Measurements from ENCODE around the gene SLCO4A1.
A peak's percentile ranks its signal among the peaks of the same experiment; 100 is the strongest.
"Not testable (repeated sequence)": the region's sequence is repeated elsewhere in the genome, so short reads cannot be mapped to it uniquely, and the experiment has no call there.

The SLCO4A1 gene

DNA sequence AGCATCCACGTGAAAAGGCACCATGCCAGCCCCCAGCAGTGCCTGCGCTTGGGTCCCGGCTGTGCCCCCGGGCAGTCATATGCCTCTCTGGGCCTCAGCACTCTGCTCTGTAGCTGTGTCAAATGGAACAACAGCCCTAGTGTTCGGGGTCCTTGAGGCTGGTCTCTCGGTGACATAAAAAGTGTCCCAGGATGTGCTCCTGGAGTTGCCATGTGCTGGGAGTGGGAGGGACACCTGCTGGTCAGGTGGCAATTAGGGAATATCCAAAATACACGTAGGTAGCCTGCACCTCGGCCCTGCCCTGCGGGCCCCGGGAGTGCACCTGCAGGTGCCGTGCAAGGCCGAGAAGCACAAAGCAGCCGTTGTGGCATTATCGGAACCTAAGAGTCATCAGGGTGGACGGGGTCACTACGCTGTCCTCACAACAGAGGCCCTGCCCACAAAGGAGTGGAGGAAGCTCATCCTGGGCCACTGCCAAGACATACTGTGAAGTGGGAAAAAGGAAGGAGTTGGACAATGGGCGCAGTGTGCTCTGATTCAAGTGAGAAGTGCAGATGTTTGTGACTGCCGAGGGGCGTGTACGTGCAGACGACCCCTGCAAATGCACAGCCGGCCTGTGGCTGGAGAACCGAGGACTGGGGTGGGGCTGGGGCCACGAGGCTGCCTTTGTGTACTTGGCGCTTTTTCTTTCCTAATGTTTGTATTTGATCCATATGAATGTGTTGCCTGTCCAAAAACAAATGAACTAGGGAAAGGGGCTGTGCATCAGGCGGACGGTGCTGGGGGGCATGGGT is 24.6 kb downstream of the SLCO4A1 start:
- DNase-seq: no peak

DNA sequence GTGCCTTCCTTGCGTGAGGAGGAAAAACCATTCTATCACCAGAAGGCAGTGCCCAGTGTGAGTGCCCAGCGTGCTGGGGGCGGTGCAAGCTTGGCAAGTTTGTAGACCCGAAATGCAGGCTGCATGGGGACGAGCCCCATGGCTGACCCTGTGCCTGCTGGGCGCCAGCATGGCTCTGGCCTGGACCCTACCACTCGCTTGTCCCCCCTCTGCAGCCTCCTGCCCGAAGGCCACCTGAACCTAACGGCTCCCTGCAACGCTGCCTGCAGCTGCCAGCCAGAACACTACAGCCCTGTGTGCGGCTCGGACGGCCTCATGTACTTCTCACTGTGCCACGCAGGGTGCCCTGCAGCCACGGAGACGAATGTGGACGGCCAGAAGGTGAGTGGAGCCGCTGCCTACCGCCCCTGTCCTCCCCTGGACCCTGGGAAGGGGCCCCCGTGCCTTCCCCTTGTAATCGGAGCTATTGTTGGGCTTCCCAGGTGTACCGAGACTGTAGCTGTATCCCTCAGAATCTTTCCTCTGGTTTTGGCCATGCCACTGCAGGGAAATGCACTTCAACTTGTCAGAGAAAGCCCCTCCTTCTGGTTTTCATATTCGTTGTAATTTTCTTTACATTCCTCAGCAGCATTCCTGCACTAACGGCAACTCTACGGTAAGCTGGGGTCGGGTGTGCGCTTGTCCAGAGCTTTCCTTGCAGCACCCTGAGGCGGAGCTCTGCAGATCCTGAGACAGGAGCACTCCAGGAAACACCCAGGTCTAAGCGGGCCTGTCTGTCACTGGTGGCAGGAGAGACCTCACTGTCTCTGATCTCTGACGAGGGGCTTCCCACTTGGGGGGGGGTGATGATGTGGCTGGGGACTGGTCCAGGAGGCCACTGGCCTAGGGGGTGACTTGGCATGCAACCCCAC is 25.5 kb downstream of the SLCO4A1 start:
- no peak for DNase-seq

DNA sequence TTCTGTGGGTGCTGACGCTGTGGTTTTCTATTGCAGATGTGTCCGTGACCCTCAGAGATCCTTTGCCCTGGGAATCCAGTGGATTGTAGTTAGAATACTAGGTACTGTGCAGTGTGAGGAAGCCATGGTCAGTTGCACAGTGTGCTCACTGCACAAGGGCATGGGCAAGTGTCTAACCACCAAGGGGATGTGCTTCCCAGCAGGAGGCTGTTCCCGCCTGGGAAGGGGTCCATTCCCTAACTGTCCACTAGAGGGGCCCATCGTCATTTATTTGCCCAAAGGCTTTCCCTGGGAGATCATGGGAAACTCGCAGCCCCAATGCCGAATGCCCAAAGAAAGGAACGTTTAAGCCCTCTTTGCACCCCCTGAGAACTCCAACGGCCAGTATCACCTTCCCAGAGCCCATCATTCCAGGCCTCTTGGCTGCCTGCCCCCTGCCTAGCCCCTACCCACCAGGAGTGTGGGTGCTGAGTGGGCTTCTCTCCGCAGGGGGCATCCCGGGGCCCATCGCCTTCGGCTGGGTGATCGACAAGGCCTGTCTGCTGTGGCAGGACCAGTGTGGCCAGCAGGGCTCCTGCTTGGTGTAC is 26.2 kb downstream of the SLCO4A1 start:
- peak; percentile 37 to 45 for DNase-seq

DNA sequence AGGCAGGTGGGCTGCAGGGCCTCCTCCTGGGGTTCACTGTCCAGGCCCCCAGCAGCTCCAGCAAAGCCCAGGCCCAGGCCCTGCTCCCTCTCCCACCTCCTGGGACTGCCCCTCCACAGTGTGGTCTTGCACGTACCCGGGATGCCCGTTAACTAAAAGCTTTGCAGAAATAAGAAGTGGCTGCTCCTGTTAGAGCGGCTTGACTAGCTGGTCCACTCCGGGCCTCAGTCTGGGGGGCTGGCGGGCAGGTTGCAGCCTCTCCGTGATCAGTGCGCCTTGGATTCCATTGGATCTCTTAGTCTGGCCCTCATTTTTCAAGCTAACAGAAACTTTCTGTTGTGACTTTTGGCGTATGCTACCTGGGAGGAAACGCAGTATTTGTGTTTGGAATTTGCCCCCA is 26.9 kb downstream of the SLCO4A1 start:
- no peak for DNase-seq

DNA sequence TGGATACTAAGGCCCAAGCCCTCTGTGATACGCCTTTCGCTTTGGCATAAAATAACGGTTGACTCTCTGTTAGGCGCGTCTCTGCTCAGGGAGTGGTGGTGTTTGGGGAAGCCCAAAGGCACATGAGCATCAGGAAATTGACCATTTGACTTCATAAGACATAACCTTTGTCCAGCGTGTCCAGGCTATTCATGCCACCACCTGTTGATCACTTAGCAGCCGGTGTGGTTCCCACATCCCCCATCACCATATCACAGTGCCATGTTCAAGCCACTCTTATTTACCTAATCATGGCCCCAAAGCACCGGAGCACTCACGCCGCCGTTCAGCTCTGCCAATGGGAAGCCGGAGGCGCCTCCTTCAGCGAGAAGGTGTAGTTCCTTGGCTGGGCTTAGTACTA is 27.9 kb downstream of the SLCO4A1 start:
- DNase-seq: no peak

DNA sequence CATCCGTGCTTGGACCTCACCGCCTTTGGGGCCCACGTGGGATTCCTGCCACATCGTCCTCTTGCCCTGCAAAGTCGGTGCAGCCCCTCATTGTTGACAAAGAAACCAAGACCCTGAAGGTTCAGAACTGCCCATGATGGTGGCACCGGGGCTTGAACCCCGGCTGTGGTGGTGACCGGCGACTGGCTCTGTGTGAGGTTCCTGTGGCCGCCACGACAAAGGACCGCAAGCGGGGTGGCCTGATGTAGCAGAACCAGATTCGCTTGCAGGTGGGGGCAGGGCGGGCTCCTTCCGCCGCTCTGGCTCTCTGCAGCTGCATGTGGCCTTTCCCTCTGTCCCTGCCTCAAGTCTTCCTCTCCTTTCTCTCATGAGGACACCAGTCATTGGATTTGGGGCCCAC is 28.7 kb downstream of the SLCO4A1 start:
- DNase-seq: no peak

DNA sequence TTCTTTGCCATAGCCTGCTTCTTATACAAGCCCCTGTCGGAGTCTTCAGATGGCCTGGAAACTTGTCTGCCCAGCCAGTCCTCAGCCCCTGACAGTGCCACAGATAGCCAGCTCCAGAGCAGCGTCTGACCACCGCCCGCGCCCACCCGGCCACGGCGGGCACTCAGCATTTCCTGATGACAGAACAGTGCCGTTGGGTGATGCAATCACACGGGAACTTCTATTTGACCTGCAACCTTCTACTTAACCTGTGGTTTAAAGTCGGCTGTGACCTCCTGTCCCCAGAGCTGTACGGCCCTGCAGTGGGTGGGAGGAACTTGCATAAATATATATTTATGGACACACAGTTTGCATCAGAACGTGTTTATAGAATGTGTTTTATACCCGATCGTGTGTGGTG is 29.5 kb downstream of the SLCO4A1 start:
- DNase-seq: no peak

DNA sequence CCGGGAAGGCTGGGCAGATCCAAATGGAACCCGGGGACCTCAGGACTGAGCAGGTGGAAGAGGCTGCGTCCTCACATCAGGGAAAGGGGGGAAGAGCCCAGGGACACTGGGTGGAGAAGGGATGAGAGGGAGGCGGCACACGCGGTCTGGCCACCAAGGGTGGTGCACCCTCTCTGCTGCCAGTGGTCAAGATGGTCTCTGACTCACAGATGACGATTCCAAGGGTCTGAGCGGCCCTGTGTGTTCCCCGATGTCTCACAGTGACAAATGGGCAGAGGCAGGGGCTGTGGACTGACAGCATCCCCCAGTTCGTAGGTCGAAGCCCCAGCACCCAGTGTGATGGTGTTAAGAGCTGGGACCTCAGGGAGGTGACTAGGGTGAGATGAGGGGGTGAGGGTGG is 32.1 kb downstream of the SLCO4A1 start:
- DNase-seq: no peak

DNA sequence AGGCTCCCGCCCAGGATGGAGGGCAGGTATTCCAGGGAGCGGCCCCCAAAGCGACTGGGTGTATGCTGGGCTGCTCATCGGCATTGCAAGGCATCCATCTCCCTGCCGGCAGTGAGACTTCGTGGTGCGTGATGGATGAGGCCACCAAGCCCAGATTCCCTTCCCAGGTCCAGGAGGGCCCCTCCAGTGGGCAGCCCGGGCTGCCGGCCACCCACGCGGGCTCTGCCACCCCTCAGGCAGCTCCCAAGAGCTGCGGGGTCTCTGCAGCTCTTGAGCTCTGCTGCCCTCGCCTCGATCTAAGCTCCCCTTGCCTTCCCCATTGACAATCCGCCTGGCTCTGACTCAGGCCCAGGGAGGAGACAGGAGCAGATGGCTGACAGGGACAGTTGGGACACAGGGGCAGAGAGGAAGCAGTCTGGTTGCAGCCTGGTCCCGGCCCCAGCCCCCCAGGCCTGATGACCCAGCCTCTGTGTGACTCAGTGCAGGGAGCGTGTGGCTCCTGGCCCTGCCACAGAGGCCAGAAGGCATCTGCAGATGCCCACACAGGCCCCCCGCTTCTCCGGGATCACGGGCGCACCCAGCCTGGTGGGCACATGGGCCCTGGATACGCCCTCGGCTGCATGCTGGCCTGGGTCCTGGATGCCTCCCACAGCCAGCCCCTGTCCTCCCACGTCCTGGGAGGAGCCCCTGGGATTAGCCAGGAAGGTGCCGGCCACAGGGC is 33.0 kb downstream of the SLCO4A1 start:
- no peak for DNase-seq

DNA sequence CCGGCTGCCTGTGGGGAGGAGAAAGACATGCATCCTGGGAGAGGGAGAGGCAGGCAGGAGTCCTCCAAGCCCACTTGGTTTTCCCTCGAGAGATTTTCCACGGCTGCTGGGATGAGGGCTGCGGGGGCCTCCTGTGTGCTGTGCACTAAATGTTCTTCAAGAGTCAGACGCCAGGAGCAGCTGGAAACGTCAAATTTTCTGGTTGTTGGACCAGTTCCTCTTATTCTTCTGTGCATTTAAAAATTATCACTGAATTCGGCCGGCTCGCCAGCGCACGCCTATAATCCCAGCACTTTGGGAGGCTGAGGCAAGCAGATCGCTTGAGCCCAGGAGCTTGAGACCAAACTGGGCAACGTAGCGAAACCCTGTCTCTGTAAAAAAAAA is 33.6 kb downstream of the SLCO4A1 start:
- no peak for DNase-seq

DNA sequence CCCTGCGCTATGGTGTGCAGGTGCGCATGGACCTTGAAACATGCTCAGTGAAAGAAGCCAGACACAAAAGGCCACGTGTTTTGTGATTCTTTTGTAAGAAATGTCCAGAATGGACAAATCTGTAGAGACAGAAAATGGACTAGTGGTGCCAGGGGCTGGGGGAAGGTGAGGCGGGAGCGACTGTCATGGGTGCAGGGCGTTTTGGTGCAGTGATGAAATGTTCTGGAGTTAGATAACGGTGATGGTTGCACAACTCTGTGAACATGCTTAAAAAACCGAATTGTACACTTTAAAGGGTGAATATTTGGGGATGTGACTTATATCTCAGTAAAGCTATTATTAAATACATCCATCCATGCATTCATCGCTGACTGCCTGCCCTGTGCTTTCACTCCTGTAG is 34.7 kb downstream of the SLCO4A1 start:
- no peak for DNase-seq

DNA sequence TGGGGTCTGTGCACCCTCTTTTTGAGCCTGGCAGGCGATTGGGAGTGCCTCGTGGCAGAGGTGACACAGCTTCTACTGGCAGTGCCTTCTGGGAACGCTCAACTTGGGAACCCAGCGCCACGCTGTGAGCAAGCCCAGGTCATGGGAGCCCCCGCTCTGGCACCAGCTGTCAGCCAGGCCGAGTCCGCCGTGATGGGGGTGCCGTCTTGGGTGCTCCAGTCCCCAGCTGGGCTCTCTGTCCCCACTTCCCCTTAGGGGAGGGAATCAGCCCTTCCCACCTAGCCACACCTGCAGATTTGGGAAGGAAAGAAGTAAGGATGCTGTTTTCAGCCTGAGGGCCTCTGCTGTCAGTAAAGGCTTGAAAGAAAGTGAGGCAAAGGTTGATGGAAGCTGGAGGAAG is 35.4 kb downstream of the SLCO4A1 start:
- DNase-seq: no peak

DNA sequence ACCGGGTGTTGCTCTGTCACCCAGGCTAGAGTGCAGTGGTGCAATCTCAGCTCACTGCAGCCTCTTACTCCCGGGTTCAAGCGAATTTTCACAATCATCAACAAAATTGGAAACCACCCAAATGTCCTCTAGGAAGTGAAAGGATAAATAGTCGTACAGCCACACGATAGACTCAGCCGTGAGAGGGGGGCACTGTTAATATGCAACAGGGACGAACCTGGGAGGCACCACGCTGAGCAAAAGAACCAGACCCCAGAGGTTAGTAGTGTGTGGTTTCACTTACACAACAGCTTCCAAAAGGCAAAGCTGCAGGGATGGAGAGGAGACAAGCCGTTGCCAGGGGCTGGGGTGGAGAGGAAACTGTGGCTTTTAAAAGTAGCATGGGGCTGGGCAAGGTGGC is 36.2 kb downstream of the SLCO4A1 start:
- DNase-seq: no peak

DNA sequence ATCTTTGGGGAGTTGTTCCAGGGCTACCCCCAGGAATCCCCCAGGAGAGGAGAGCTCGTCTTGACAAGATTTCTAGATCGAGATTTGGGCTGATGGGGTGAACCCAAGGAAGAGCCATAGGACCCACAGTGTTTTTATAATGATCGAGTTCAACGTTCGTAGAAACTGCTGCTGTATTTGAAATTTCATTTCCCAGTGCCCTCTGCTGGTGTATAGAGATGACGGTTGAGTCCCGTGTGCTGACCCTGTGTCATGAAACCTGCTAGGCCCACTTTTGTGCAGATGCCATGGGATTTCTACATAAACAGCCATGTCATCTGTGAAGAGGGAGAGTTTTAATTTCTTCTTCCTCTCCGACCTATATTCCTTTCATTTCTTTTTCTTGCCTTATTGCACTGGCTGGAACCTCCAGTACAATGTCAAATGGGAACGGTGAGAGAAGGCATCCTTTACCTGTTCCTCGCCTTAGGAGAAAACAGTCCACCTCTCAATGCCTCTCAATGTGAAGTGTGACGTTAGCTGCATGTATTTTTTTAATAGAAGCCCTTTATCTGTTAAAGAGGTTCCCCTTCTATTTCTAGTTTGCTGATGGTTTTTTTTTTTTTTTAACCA is 37.8 kb downstream of the SLCO4A1 start:
- DNase-seq: no peak

DNA sequence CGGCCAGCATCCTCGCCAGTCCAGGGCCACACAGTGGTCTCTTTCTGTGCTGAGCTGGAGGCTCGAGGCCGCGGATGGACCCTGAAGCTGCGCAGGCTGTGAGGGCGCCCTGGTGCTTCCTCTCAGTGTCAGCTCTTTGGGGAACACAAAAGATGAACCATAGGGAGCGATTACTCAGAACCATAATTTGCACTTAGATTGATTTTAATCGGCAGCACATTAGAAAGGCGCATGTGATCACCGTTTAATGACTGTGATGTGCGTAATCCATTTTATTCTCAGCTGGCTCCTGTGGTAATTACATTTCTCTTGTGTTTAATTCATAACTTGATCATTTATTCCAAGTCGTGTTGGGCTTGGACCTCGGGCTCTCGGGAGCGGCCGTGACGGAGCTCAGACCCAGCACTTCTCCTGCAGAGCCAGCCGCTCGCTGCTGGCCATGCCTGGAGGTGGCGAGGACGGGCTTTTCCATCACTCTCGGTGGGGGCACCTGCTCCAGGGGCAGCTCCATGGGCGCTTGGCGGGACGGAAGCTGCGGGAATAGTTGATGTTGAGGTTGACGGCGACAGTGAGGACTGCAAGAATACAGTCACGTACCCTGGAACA is 40.7 kb downstream of the SLCO4A1 start:
- DNase-seq: no peak

DNA sequence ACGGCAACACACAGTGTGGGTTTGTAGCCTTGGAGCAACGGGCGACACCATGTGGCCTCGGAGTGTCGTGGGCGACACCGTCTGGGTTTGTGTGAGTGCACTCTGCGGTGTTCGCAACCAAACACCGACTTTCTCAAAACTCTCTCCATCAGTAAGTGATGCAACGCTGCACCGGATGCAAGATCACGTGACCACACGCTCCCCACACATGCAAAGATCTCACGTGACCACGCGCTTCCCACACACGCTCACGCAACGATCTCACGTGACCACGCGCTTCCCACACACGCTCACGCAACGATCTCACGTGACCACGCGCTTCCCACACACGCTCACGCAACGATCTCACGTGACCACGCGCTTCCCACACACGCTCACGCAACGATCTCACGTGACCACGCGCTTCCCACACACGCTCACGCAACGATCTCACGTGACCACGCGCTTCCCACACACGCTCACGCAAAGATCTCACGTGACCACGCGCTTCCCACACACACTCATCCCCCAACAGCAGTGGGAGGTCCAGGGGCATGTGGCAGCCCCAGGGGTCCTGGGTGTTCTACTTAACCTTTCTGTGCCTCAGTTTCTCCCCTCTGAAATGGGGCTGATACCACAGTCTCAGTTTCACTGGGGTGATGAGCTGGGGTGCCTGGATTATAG is 41.5 kb downstream of the SLCO4A1 start:
- DNase-seq: not testable (repeated sequence)

DNA sequence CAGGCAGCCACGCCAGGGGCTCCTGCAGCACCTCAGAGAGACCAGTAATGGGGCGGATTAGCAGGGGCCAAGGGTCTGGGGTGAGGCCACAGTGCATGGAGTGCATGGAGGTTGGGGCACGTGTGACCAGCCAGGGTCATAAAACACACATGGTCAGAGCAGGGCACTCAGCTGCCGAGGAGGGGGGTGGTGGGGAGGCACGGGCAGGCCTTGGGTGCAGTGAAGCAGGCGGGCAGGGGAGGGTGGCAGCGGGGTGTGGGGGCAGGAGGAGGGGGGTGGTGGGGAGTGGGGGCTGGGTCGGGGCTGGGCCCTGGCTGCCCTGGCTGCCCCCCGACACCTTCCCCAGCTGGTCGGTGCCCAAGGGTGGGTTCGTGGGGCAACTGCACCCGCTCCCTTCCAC is 42.7 kb downstream of the SLCO4A1 start:
- no peak for DNase-seq

DNA sequence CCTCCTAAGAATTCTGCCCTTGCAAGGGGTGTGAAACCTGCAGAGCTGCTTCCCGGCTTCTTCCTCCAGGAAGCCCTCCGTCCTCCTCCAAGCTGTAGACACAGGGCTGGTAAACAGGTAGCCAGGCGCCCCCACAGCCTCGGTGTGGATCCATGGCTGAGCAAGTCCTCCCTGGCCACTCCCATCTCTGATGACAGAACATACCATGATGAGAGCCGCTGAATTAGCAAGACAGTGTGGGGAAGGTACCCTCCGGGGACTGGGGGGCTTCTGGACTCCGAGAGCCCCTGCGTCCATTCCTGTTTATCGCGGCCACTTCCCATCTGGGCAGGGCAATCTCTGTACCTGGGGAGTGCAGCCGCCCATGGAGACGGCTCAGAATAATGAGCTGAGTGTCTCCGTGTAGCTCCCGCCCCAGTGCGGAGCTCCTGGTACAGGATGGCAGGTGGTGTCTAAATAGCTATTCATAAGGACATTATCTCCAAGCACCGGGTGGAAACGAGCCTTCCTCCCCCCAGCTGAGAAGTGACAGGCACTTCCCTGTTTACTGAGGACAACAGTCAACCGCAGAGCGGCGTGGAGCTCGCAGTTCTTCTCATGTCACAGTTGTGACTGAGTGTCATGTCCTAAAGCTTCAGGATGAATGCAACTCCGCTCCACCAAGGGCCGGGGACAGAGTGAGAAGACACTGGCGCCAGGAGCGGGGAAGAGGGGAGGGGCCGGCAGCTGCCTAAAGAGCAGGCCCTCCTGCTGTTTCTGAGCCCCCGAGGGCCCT is 43.7 kb downstream of the SLCO4A1 start:
- no peak for DNase-seq

DNA sequence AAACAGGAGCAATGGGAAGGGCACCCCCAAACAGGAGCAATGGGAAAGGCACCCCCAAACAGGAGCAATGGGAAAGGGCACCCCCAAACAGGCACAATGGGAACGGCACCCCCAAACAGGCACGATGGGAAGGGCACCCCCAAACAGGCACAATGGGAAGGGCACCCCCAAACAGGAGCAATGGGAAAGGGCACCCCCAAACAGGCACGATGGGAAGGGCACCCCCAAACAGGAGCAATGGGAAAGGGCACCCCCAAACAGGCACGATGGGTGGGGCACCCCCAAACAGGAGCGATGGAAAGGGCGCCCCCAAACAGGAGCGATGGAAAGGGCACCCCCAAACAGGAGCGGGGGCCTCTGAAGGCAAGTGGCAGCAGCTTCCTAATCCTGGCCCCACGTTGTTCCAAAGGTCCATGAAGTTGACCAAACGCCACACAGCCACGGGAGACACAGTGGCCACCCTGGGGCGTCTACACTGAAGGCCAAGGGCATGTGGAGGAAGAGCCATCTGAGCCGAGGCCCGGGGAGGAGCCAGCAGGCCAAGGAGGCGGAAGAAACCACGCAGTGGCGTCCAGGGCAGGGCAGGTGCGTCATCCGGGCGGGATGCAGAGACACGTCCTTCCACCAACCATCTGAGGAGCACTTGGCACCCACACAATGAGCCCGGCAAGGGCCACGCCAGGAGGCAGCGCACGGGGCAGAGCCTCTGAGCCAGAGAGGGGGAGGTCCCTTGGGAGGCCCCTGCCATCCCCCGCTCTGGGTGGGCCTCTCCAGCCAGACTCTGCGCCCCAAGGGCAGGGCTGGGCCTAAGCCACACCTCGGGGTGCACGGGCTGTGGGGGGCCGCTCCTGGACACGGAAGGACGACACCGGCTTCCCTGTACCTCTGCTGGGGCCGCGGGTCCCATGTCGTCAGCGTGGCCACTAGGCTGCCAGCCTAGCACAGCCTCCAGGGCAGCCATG is 44.8 kb downstream of the SLCO4A1 start:
- DNase-seq: no peak

DNA sequence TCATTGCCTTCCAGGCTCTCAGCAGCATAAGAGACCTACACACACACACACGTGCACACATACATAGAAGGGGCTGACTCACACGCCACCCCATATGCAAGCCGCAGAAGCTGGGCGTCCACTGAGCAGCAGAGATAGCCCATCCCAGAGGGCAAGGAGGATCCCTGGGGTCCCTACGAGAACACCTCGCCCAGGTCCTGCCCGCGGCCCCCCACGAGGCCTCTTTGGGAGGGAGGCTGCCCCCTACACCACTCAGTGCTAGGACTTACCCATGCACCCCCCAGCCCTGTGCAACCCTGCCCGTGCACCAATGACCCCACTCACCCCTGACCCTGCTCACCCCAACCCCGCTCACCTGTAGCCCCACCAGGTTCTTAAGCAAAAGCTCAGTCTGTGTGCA is 45.8 kb downstream of the SLCO4A1 start:
- no peak for DNase-seq
